Esophagus muscularis mucosa (tissue), 3 donors: ENCODE data around the gene CAD.

Experiments used
- CTCF ChIP-seq, 3 experiments: fragments of 200-600 bp in 2 of 3; fragments of 450-650 bp in 1 of 3; sonication (generic) in 2 of 3; IDR thresholded peaks; one replicate each; pipeline ENCODE4 v1.5.1; 2017 to 2019; ENCODE audit warnings: antibody characterized with exemption in 3 of 3, mild to moderate bottlenecking in 2 of 3, moderate library complexity in 1 of 3
- POLR2A ChIP-seq: fragments of 450-650 bp; IDR thresholded peaks from one replicate; pipeline ENCODE4 v1.6.1; 2017; ENCODE audit warnings: antibody characterized with exemption, moderate library complexity, mild to moderate bottlenecking, low read depth

GRCh38 chr2:27225526-27225925 lies 8.4 kb downstream of the CAD start:
- no peak for TF ChIP-seq CTCF (IDR thresholded peaks at IDR 0.05)
- no peak for TF ChIP-seq POLR2A
